ENCODE data around the gene WWOX.

Gene WWOX

GRCh38 chr16:78362524-78363135 lies 263.2 kb downstream of the WWOX start:
- no peak for DNase-seq (ENCODE audit: low spot score)

- DNase-seq (ENCODE audit: low spot score): no peak
Observed at GRCh38 chr16:78363843-78364555, 264.5 kb downstream of the WWOX start.

DNA sequence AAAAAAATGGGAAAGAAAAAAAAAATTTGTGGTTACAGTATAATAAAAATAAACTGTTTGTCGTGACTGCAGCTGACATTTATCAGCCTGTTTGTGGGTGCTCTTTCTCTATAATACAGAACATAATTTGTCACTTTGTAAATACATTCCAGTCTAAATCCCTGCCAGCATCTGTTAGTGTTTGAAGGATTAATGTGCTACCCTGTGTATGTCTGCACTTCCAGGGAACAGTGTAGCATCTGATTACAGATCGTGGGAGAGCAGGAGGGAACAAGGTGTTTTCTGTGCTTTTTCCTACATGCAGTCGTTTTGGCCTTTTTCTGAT lies 265.1 kb downstream of the WWOX start:
- DNase-seq (ENCODE audit: low spot score): no peak

DNA sequence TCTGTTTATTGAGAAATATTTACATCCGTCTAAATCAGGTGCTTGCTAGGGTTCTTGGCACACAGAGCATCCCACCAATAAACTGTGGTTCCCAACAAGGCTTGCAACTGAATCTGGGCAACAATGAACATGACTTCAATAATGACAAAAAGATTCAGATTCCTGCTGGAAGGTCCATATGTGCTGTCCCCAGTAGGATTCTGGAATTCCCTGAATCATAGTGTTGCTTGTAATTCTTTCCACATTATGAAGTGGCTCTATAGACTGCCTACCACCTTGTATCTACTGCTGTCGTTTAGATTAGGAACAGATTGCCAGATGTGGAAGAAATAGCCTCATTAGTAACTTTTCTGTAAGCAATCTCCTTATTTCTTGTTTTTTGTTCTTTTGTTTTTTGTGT lies 265.9 kb downstream of the WWOX start:
- DNase-seq (ENCODE audit: low spot score): no peak

DNA sequence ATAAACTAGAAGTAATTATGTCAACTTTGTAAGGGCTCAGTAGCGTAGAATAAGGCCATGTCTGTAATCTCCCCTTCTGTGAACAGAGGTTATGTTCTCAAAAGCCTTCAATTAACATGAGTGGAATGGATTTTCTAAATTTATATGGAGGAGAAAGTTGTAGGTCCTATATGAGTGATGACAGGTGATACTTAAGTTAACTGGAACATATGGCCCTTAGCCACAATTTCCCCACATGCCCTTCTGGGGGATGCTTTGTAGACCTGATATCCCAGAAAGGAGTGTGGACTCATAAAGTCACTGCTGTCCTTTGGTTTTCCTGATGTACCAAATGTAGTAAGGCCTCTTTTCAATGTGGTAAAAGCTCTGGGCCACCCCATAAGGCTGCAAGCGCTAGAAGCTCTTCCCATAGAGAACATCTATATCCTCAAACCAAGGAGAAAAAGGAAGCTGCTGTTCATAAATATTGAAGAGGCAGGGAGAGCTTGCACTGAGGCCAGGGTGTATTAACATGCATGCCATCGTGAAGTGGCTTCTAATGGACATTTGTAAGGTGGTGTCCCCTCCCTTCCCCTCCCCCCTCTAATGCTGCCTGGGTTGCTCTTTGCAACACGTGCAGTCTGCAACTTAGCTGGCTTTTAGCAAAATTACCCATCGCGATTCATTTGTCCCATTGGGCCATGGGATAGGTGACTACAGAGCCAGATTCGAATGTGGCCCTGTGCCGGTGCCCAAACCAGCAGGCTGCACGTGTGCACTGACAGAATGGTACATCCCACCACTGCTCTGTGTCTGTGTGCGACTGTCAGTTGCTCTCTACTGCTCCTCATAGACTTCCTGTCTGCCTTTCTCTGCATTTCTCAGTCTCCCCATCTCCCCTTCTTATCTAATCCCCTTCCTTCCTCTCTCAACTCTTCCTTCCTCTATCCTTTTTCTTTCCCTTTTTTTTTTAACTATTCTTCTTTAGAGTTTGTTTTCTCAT lies 269.0 kb downstream of the WWOX start:
- no peak for DNase-seq (ENCODE audit: low spot score)

- no peak for DNase-seq (ENCODE audit: low spot score)
Observed at GRCh38 chr16:78372277-78372676, 272.8 kb downstream of the WWOX start.

DNA sequence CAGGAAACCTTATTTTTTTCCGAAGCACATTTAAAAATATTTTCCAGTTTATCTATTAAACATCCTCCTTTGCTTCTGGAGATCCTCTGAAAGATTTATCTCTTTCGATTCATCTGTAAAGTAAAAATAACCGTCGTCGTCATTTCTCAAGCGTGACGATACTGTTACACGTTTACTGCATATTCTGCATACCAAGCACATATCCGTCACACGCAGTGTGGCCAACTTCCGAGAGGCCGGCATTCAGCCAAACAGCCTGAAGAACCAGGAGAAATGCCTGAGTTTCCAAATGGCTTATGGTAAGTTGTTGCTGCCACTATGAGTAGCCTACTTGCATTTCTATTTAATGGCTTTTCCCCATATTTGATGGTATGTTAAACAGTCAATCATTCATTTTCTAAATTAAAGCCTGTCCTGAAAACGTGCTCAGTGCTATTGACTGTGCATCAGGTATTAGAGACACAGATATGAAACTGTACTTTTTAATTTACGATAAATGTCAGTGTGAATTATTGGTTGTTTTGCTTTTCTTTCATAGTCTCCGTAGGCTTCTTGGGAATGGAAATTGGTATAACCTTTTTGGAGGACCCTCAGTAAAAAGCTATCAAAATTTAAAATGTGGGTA lies 275.7 kb downstream of the WWOX start:
- no peak for DNase-seq (ENCODE audit: low spot score)

GRCh38 chr16:78376452-78376851 lies 277.0 kb downstream of the WWOX start:
- DNase-seq (ENCODE audit: low spot score): no peak

DNA sequence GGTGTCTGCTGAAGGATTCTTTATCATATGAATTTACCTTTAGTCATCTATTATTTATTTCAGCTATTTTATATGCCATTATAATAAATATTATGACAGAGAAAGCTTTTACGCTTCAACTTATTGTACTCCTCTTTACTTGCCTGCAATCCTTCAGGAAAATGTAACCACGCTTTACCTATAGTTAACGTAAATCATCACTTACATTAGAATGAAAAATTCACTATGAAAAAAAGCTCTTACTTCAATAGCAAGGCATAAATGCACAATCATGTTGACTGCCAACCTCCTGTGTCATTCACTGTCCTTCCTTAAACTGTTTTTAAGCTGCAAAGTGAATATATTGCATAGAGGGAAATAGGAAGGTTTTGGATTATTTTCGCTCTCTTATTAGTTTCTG lies 277.9 kb downstream of the WWOX start:
- no peak for DNase-seq (ENCODE audit: low spot score)

- no peak for DNase-seq (ENCODE audit: low spot score)
Observed at GRCh38 chr16:78381060-78381459, 281.6 kb downstream of the WWOX start.

DNA sequence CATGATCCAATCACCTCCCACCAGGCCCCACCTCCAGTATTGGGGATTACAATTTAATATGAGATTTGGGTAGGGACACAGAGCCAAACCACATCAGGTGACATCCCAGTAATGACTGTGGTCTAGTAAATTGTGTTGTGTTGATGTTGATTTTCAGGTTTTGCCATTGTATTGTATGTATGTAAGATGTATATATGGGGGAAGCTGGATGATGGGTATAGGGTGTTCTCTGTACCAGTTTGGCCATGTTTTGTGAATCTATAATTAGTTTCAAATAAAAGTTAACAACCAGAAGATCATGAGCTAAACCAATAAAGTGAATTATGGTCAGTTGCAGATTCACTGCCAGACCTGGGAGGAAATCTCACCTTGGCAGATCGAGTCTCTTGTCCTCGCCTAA lies 283.7 kb downstream of the WWOX start:
- DNase-seq (ENCODE audit: low spot score): no peak

GRCh38 chr16:78385086-78385805 lies 285.8 kb downstream of the WWOX start:
- no peak for DNase-seq (ENCODE audit: low spot score)

DNA sequence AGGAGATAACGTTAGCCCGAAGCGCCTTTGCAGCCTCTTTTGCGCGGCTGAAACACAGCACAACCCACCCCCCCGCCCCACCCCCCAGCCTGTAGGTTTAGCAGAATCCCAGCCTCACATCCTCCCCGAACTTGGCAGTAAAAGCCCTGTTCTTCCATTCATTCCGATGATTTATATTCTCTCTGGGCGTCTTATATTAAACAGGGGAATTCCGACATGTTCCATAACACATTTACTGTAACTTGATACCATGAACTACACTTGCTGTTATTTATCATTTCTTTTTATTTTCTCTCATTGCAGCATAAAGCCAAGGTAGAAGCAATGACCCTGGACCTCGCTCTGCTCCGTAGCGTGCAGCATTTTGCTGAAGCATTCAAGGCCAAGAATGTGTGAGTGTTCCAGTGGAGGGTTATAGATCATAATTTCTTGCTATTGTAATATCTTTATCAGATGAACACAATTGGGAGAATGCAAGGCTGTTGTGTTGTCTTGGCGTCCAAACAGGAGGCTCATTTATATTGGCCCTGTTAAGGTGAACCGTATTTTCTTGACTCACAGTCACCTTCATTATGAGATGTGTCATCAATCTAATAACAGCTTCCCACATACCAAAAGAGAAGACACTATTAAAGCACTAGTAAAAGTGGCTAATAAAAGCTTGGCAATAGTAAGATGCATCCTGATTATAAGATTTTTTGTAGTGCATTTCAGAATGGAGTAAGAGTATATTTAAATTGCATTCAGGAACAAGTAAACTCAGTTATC lies 287.3 kb downstream of the WWOX start:
- DNase-seq (ENCODE audit: low spot score): no peak

GRCh38 chr16:78389009-78389498 lies 289.6 kb downstream of the WWOX start:
- DNase-seq (ENCODE audit: low spot score): no peak

- DNase-seq (ENCODE audit: low spot score): no peak
Observed at GRCh38 chr16:78390092-78390491, 290.6 kb downstream of the WWOX start.

- no peak for DNase-seq (ENCODE audit: low spot score)
Observed at GRCh38 chr16:78390508-78391324, 291.3 kb downstream of the WWOX start.

DNA sequence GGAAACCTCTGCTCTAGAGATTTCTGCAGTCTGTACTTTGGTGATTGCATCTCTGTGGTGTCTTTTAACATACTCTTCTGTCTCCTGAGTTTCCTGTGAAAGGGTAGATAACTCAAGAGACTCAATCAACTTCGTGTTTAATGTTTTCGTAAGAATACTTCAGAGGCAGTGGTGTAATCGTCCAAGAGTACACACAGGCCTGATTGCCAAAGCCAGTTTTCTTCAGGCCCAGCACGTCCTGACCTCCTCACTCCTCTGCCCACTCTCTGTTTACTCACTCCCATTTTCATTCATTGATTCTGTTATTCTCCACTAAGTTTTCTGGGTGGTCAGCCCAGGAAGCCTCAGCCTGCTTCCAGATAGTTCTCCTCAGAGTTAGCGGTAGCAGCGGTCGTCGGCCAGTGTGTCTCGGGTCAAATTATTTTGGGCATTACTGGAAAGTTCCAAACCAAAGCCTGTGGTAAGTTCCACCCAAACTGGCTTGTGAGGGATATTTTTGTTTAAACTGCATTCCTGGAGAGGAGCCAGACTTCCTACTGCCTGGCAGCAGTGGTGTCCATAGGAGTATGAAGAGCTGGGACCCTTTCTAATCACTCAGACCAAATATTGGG lies 293.2 kb downstream of the WWOX start:
- no peak for DNase-seq (ENCODE audit: low spot score)

GRCh38 chr16:78395035-78395434 lies 295.6 kb downstream of the WWOX start:
- DNase-seq (ENCODE audit: low spot score): no peak

GRCh38 chr16:78396046-78396445 lies 296.6 kb downstream of the WWOX start:
- DNase-seq (ENCODE audit: low spot score): no peak

DNA sequence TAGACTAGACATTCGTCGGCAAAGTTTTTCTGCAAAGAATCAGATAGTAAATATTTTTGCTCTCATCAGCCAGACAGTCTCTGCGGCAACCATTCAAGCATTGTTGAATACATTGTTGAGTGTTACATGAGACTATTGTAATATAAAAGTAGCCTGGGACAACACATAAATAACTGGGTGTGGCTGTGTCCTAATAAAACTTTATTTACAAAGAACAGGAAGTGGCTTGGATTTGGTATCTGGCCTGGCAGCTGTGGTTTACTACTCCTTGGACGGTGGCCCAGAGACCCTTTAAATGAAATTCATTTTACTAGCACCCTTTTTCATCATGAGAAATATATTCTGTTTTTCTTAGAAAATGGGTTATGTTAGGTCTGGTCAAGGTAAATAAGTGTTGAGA lies 297.2 kb downstream of the WWOX start:
- no peak for DNase-seq (ENCODE audit: low spot score)
